GM12892 (cell line): ENCODE measurements around the gene KLHL1.

Experiments
- POLR2AphosphoS5 ChIP-seq: IDR thresholded peaks from 2 replicates; pipeline ENCODE4 v1.6.1; 2011; ENCODE audit warnings: low read depth, low read length, control low read depth
- TAF1 ChIP-seq: IDR thresholded peaks from 2 replicates; pipeline ENCODE4 v1.6.1; 2011; ENCODE audit warnings: low read depth, mild to moderate bottlenecking, control low read depth, low read length, borderline replicate concordance

DNA sequence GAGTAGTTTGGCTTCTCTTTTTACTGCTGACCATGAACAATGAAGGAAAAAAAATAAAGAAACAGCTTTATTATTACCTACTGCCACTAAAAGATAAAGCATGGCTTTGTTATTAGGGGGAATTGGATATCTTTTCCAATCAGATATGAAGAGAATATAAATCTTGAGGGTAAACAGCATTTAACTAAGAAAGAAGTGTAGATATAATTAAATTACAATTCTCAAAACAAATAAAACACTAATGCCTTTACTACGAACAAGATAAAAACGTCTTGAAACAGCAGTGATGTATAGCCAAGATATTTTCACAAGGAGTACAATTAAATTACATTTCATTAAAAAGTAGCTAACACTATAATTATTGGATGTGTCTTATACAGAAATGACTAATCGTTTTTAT, 426.5 kb downstream of the KLHL1 start:
- TF ChIP-seq POLR2AphosphoS5 (no peak), TAF1 (no peak)
